Neural cell (in vitro differentiated cells): ENCODE data around the gene EBPL. TPM values are rescaled to one million over a fixed set of nuclear protein-coding genes. Genes with fewer than 3 reads are reported as not detected.

Experiments used
- H2AFZ ChIP-seq: fragments of 200-600, 300-800 bp; sonication (generic), shearing (Covaris generic); 2 replicates; pipeline ENCODE4 v1.6.0; 2014; ENCODE audit warnings: low read depth, mild to moderate bottlenecking, antibody characterized with exemption, low read length, moderate library complexity
- H3F3A ChIP-seq: fragments of 200-600 bp; shearing (Covaris generic); 2 replicates; pipeline ENCODE4 v1.6.1; 2016; ENCODE audit warnings: mild to moderate bottlenecking, moderate library complexity, mixed read lengths, antibody characterized with exemption, low read length; ENCODE audit not compliant: insufficient read depth, poor library complexity, severe bottlenecking
- H3K27ac ChIP-seq: fragments of 200-600, 300-800 bp; sonication (generic), shearing (Covaris generic); 2 replicates; pipeline ENCODE4 v1.5.1; 2014; ENCODE audit warnings: mild to moderate bottlenecking, low read length, moderate library complexity
- H3K27me3 ChIP-seq: fragments of 300-800, 200-600 bp; sonication (generic), shearing (Covaris generic); 2 replicates; pipeline ENCODE4 v1.6.0; 2014; ENCODE audit warnings: mild to moderate bottlenecking, low read depth, low read length, moderate library complexity; ENCODE audit not compliant: insufficient read depth
- H3K36me3 ChIP-seq: fragments of 300-800, 200-600 bp; sonication (generic), shearing (Covaris generic); 2 replicates; pipeline ENCODE4 v1.5.1; 2014; ENCODE audit warnings: mild to moderate bottlenecking, antibody characterized with exemption, low read length, moderate library complexity; ENCODE audit not compliant: insufficient read depth
- H3K4me2 ChIP-seq: fragments of 300-800, 200-600 bp; sonication (generic), shearing (Covaris generic); 2 replicates; pipeline ENCODE4 v1.6.0; 2014; ENCODE audit warnings: mild to moderate bottlenecking, low read length
- H3K4me3 ChIP-seq: fragments of 300-800, 200-600 bp; sonication (generic), shearing (Covaris generic); 2 replicates; pipeline ENCODE4 v1.5.1; 2014; ENCODE audit warnings: mild to moderate bottlenecking, low read length, moderate library complexity
- H3K79me2 ChIP-seq: fragments of 200-600 bp; shearing (Covaris generic); replicated peaks from 2 replicates; pipeline ENCODE4 v1.6.0; 2014; ENCODE audit warnings: mild to moderate bottlenecking, low read length, moderate library complexity; ENCODE audit not compliant: insufficient read depth
- H3K9ac ChIP-seq: fragments of 300-800, 200-600 bp; sonication (generic), shearing (Covaris generic); 2 replicates; pipeline ENCODE4 v1.6.1; 2016; ENCODE audit warnings: mild to moderate bottlenecking, low read length, mixed read lengths
- H3K9me2 ChIP-seq: fragments of 200-600 bp; shearing (Covaris generic); 2 replicates; pipeline ENCODE4 v1.6.1; 2016; ENCODE audit warnings: mild to moderate bottlenecking, low read length, mixed read lengths; ENCODE audit not compliant: insufficient read depth
- H3K9me3 ChIP-seq: fragments of 200-600, 300-800 bp; sonication (generic), shearing (Covaris generic); 2 replicates; pipeline ENCODE4 v1.6.1; 2016; ENCODE audit warnings: mild to moderate bottlenecking, mixed run types, low read length, moderate library complexity, mixed read lengths
- H4K20me1 ChIP-seq: fragments of 200-600 bp; shearing (Covaris generic); 2 replicates; pipeline ENCODE4 v1.6.1; 2016; ENCODE audit warnings: mild to moderate bottlenecking, mixed run types; ENCODE audit not compliant: insufficient read depth
- EP300 ChIP-seq: fragments of 450-650 bp; conservative IDR thresholded peaks from 2 replicates; pipeline ENCODE4 v1.6.1; 2014; ENCODE audit warnings: antibody characterized with exemption, mild to moderate bottlenecking, moderate library complexity; ENCODE audit not compliant: poor library complexity, severe bottlenecking
- EZH2 ChIP-seq: fragments of 200-600, 300-800 bp; shearing (Covaris generic), sonication (generic); IDR thresholded peaks from 2 replicates; pipeline ENCODE4 v1.6.1; 2014; ENCODE audit warnings: antibody characterized with exemption, low read length, borderline replicate concordance, mild to moderate bottlenecking; ENCODE audit not compliant: insufficient read depth, poor library complexity, severe bottlenecking
- MXI1 ChIP-seq: fragments of 450-650 bp; conservative IDR thresholded peaks from 2 replicates; pipeline ENCODE4 v1.6.1; 2014; ENCODE audit warnings: antibody characterized with exemption, mild to moderate bottlenecking; ENCODE audit not compliant: poor library complexity, severe bottlenecking
- POLR2AphosphoS5 ChIP-seq: IDR thresholded peaks from 2 replicates; pipeline ENCODE4 v1.6.1; 2012
- RAD21 ChIP-seq: fragments of 450-650 bp; conservative IDR thresholded peaks from 2 replicates; pipeline ENCODE4 v1.6.1; 2014; ENCODE audit warnings: antibody characterized with exemption, mild to moderate bottlenecking, moderate library complexity
- REST ChIP-seq: IDR thresholded peaks from 2 replicates; pipeline ENCODE4 v1.6.1; 2012; ENCODE audit warnings: borderline replicate concordance
- SMC3 ChIP-seq: fragments of 450-650 bp; conservative IDR thresholded peaks from 2 replicates; pipeline ENCODE4 v1.6.1; 2014; ENCODE audit warnings: antibody characterized with exemption, mild to moderate bottlenecking, moderate library complexity; ENCODE audit not compliant: poor library complexity
- polyA plus RNA-seq: library from polyadenylated mRNA; depleted of rRNA; stranded (reverse); fragments of >200 nt; gene quantifications from 2 replicates; pipeline ENCODE4 v1.2.3, GENCODE V29; 2014
- TF ChIP-seq, protein P1 (sequence below): fragments of 450-650 bp; IDR thresholded peaks from 2 replicates; pipeline ENCODE4 v1.5.1; 2014; ENCODE audit warnings: antibody characterized with exemption, mild to moderate bottlenecking, moderate library complexity; ENCODE audit not compliant: poor library complexity, severe bottlenecking

The EBPL gene
- polyA plus RNA-seq, 1 donor from 2014 or later: 41.2 TPM

DNA sequence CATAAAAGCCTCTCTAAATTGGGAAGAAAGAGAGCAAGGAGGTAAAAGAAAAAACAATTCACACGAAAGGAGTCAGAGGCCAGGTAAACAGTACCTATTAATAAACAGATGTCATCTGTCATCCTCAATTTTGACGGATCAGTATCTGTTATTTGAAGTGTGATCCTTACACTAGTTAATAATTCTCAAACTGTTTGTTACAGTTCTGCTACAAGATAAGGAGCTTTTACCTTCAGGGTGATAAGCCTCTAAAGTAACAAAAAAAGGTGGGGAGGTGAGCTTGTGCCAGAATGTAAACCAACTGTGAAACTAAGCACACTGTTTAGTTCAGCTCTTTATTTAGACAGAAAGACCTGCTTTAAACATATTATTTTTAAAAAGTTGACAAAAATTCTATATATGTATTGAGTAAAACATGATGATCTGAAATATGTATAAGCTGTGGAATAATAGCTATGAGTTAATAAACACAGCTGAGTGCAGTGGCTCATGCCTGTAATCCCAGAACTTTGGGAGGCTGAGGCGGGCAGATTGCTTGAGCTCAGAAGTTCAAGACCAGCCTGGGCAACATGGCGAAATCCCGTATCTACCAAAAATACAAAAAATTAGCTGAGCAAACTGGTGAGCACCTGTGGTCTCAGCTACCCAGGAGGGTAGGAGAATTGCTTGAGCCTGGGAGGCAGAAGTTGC, 48.4 kb upstream of the EBPL start:
- Histone ChIP-seq H3K9ac (no peak overlapping the region), H3K9me2 (no peaks in the 10 kb centered on the region), H3K79me2 (no peaks in the 10 kb centered on the region), H3K27ac (no peak overlapping the region), H2AFZ (no peak overlapping the region), H3K4me2 (no peak overlapping the region), H3K36me3 (no peaks in the 10 kb centered on the region), H3K27me3 (no peaks in the 10 kb centered on the region), H3K4me3 (no peak overlapping the region), H3K9me3 (no peaks in the 10 kb centered on the region), H4K20me1 (no peaks in the 10 kb centered on the region), H3F3A (no peaks in the 10 kb centered on the region)
- no peak for TF ChIP-seq EZH2
- no peak for TF ChIP-seq RAD21
- no peak for TF ChIP-seq POLR2AphosphoS5

- Histone ChIP-seq H3K9me3 (no peaks in the 10 kb centered on the region), H3K27ac (no peak overlapping the region), H3K36me3 (peaks cover 7% of the 10 kb centered on the region), H3F3A (no peaks in the 10 kb centered on the region), H3K9me2 (no peaks in the 10 kb centered on the region), H3K79me2 (no peaks in the 10 kb centered on the region), H3K27me3 (no peaks in the 10 kb centered on the region), H3K4me2 (no peak overlapping the region), H4K20me1 (no peaks in the 10 kb centered on the region), H3K4me3 (no peak overlapping the region), H3K9ac (no peak overlapping the region), H2AFZ (no peak overlapping the region)
- no peak for TF ChIP-seq EZH2
- TF ChIP-seq SMC3: no peak
- TF ChIP-seq, protein P1, sequence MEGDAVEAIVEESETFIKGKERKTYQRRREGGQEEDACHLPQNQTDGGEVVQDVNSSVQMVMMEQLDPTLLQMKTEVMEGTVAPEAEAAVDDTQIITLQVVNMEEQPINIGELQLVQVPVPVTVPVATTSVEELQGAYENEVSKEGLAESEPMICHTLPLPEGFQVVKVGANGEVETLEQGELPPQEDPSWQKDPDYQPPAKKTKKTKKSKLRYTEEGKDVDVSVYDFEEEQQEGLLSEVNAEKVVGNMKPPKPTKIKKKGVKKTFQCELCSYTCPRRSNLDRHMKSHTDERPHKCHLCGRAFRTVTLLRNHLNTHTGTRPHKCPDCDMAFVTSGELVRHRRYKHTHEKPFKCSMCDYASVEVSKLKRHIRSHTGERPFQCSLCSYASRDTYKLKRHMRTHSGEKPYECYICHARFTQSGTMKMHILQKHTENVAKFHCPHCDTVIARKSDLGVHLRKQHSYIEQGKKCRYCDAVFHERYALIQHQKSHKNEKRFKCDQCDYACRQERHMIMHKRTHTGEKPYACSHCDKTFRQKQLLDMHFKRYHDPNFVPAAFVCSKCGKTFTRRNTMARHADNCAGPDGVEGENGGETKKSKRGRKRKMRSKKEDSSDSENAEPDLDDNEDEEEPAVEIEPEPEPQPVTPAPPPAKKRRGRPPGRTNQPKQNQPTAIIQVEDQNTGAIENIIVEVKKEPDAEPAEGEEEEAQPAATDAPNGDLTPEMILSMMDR: no peak
- no peak for TF ChIP-seq REST
Observed at GRCh38 chr13:49733181-49733951, 42.1 kb upstream of the EBPL start.

DNA sequence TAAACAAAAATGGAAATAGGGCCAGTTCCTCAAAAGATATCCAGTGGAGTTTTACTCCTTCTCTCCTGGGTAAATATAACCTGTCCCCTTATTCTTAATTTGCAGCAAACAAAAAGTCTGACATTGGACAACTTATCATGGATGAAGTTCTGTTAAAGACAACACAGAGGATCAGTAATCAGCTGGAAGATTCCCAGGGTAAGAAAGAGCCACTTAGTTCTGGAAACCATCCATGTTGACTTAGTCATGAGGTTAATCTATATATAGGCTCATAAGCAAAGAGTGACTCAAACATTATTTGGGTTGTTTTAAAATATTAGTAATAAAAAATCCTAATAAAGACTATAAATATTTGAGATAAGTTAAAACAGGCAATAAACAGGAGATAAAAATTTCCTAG, 40.5 kb upstream of the EBPL start:
- Histone ChIP-seq H3K9me3 (no peaks in the 10 kb centered on the region), H3K27me3 (no peaks in the 10 kb centered on the region), H4K20me1 (no peaks in the 10 kb centered on the region), H3K9ac (no peak overlapping the region), H3K4me3 (no peak overlapping the region), H3F3A (no peaks in the 10 kb centered on the region), H3K36me3 (peaks cover 7% of the 10 kb centered on the region), H3K27ac (no peak overlapping the region), H3K4me2 (no peak overlapping the region), H3K79me2 (no peaks in the 10 kb centered on the region), H3K9me2 (no peaks in the 10 kb centered on the region), H2AFZ (no peak overlapping the region)
- TF ChIP-seq MXI1 (no peak), REST (no peak), EZH2 (no peak), EP300 (no peak), SMC3 (no peak), POLR2AphosphoS5 (no peak), RAD21 (no peak)
- TF ChIP-seq, protein P1: no peak
